MM.1S (cell line): Measurements from ENCODE around the gene EFCAB7.

ENCODE experiments used
- EZH2 ChIP-seq: fragments of 300-600 bp; sonication (generic); optimal IDR thresholded peaks from 2 replicates; pipeline ENCODE3; 2017; ENCODE audit warnings: low read depth, mild to moderate bottlenecking, antibody characterized with exemption, low read length, mixed read lengths
- EZH2phosphoT487 ChIP-seq: fragments of 300-600 bp; sonication (generic); IDR thresholded peaks from 2 replicates; pipeline ENCODE4 v1.6.1; 2018; ENCODE audit warnings: antibody characterized with exemption, low read length
- TF ChIP-seq, protein P1 (sequence below): fragments of 300-600 bp; sonication (generic); IDR thresholded peaks from 2 replicates; pipeline ENCODE4 v1.5.1; 2016; ENCODE audit warnings: antibody characterized with exemption, low read length, mixed read lengths

DNA sequence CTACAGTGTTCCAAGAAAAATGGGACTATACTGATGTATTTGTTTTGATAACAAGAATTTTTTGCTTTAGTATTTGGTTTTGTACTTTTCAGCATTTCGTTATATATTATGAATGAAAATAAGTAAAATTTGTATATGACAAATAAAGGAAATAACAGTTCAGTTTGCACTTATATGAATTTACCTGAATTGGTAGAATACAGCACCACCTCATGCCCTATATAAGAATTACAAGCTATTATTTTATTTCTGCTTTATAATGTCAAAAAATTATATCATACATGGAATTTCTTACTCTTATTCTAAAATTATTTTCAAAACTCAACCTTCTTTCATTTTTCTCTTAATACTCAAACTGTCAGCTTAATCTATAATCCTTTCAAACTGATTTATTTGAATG, 14.6 kb downstream of the EFCAB7 start:
- TF ChIP-seq EZH2 (no peak), EZH2phosphoT487 (no peak)
- TF ChIP-seq, protein P1, sequence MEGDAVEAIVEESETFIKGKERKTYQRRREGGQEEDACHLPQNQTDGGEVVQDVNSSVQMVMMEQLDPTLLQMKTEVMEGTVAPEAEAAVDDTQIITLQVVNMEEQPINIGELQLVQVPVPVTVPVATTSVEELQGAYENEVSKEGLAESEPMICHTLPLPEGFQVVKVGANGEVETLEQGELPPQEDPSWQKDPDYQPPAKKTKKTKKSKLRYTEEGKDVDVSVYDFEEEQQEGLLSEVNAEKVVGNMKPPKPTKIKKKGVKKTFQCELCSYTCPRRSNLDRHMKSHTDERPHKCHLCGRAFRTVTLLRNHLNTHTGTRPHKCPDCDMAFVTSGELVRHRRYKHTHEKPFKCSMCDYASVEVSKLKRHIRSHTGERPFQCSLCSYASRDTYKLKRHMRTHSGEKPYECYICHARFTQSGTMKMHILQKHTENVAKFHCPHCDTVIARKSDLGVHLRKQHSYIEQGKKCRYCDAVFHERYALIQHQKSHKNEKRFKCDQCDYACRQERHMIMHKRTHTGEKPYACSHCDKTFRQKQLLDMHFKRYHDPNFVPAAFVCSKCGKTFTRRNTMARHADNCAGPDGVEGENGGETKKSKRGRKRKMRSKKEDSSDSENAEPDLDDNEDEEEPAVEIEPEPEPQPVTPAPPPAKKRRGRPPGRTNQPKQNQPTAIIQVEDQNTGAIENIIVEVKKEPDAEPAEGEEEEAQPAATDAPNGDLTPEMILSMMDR: peak; percentile 46
